IPS-NIHi7 (cell line): ENCODE results near the gene SI.
A peak's percentile ranks its signal among the peaks of the same experiment; 100 is the strongest.
"Not testable (repeated sequence)": the region's sequence is repeated elsewhere in the genome, so short reads cannot be mapped to it uniquely, and the experiment has no call there.

Source experiments
- DNase-seq: peaks from one replicate; pipeline ENCODE4 v3.0.0; 2012; ENCODE audit warnings: mixed read lengths; ENCODE audit errors: extremely low spot score

Gene SI

GRCh38 chr3:165078293-165078692 is at the start of gene SI:
Gene SI, minus strand, starts transcription at chr3:165078496. Its CDS starts 2,484 bp downstream, at chr3:165076012.
- DNase-seq, result no peak

DNA sequence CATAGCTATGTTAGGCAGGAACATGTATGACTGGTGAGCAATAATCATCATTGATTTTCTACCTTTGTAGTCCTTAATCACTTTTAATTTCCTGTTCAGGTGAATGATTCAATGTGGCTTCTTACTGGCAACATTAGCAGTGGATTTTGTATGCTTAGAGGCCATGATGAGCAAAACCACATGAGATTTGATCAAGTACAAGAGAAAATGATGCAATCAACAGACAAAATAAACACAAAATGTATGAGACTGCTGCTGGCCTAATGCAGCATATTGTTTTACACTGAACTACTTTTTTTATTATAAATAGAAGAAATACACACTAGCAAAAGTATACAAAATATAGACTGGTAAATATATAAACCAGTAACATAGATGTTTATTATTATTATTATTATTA is 47.5 kb upstream of the SI start:
- no peak for DNase-seq

DNA sequence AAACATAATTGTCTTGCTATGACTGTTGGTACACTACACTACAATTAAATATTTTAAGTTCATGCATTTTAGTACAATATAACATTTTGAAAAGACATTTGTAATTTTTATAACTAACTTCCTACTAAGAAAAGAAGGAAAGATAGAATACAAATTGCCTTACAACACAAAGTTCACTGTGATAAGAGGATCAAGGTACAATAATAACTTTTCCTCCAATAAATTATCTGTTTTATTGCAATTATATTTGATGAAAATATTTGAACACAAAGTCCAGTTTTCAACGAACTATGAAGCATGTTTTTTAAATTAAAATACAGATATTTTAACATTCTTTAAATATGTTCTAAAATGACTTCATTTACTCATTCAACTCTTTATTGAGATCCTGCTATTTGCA is 33.1 kb upstream of the SI start:
- no peak for DNase-seq

DNA sequence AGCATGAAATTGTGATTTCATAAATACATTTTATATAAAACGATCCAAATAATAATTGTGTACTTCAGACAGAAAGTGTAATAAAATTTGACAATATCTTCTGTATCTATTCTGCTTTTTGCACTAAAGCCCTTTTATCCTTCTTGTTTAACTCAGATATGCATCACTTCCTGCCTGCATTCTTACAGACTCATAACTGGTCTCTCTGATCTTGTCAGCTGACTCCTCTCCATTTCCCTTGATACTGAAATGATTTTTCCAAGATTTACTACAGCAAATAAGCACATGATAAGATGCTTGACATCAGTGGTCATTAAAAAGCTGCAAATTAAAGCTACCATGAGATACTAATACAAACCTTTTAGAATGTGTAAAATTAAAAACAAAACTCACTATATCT is 25.3 kb upstream of the SI start:
- no peak for DNase-seq

- DNase-seq, result no peak
Observed at GRCh38 chr3:165082650-165083049, 4.4 kb upstream of the SI start.

DNA sequence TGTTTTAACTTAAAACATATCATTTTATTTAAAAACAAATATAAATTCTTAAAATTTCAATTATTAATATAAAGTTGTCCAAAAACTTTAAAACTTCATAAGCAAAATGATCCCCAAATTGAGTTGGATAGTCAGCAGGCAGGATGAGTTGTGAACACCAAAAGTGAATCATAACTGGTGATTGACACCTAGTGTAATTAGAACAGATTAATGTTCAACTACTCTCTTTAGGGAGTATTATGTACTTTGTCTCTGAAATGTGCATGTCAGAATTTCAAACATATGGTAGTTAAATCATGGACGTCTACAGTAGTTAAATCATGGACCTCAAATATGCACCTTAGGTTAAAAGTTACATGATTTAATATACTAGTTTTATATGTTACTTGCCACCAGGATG is 2.9 kb upstream of the SI start:
- no peak for DNase-seq

DNA sequence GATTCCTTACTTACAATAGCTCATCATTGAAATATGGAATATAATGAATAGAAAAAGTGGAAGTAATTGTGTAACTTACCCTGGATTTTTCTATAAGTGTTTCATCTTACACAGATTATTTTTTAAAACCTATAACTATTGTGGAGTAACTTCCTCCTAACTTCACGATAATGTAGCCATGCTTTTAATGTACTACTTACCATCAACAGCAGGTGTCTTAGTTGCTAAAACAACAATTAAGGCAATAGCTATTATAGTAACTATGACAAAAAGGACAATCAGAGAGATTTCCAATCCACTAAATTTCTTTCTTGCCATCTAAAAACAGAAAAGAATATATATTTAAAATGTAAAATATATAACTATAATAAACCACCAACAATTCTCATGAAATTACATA is 2.6 kb downstream of the SI start:
- no peak for DNase-seq

GRCh38 chr3:165070682-165071081 is 7.6 kb downstream of the SI start:
- DNase-seq, result no peak

DNA sequence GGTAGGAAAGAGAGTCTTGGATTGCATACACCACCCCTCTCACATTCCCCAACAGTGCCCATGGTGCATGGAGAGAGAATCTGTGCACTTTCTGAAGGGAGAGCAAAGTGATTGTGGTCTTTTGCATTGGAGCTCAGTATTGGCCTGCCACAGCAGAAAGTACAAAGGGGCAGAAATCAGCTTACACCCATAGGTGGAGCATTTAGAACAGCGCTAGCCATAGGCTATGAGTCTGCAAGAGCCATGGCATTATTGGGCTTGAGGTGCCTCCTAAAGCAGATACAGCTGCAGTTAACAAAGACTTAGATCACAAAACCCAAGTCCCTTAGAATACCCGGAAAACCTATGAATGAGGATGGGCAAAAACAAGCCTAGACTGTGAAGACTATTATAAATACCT is 21.8 kb downstream of the SI start:
- peak; percentile 7 for DNase-seq

DNA sequence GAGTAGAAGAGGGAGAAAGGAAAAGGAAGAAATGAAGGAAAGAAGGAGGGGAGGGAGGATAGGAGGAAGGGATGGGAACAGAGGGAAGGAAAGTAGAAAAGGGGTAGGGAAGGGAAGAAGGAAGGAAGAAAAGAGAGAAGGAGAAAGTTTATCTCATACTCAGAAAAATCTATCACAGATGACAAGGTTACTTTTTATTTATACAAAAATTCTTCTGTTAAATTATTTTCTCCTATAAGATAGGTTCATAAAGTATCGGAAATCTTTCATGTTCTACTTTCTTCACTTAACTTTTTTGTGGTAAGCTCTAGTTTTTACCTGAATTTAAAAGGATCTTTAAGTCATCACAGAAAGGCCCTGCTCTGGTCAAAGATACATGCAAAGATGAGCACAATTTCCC is 38.1 kb downstream of the SI start:
- no peak for DNase-seq

DNA sequence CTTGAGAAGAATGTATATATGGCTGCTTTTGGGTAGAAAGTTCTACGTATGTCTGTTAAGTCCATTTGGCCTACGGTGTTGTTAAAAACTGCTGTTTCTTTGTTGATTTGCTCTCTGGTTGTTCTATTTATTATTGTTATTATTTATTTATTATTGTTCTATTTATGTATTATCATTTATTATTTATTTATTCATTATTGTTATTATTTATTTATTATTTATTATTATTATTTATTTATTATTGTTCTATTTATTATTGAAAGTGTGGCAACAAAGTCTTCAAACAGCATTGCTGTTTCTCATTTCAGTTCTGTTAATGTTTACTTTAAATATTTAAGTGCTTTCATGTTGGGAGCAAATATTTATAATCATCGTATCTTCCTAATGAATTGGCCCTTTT is 66.7 kb downstream of the SI start:
- no peak for DNase-seq

DNA sequence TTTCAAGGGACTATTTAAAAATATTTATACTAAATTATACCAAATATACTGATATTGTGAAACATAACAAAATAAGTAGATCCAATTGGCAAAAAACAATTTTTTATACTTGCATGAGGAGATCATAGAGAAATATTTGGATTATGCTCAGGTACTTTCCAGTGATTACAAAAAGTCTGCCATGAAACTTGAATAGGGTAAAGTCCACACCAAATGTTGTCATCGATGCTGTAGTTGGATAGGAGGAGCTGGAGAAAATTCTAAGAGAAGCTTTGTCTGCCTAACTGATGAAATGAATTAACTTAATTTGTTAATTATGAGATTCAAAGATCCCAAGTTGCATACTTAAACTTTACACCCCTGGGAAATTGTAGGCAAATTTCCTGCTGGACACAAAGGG is 93.3 kb downstream of the SI start:
- DNase-seq, result no peak

DNA sequence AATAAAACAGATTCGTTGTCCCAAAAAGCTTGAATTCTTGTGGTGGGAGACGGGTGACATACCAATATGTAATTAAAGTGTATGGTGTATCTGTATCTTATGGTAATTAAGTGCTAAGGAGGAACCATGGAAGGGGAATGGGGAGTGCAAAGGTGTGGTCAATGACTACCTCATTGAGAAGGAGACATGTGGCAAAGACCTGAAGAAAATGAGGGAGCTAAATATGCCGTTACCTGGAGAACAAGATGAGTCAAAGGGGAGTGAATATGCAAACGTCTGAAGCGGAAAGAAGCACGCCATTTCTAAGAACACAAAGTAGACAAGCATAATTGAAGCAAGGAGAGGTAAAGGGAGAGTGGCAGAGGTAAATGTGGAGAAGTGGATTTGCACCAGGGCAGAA is 115.7 kb downstream of the SI start:
- DNase-seq, result no peak

GRCh38 chr3:164952966-164953365 is 125.3 kb downstream of the SI start:
- DNase-seq, result no peak

DNA sequence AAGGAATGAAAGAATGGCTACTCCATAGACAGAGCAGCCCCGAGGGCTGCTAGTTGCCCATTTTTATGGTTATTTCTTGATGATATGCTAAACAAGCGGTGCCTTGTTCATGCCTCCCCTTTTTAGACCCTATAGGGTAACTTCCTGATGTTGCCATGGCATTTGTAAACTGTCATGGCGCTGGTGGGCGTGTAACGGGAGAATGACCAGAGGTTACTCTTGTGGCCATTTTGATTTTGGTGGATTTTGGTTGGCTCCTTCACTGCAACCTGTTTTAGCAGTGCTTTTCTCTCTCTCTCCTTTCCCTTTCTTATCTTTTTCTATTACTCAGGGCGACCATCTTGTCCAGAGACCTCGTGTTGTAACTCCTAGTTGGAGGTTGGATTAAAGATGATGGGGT is 126.9 kb downstream of the SI start:
- DNase-seq, result not testable (repeated sequence)

- no peak for DNase-seq
Observed at GRCh38 chr3:164940745-164941144, 137.6 kb downstream of the SI start.

DNA sequence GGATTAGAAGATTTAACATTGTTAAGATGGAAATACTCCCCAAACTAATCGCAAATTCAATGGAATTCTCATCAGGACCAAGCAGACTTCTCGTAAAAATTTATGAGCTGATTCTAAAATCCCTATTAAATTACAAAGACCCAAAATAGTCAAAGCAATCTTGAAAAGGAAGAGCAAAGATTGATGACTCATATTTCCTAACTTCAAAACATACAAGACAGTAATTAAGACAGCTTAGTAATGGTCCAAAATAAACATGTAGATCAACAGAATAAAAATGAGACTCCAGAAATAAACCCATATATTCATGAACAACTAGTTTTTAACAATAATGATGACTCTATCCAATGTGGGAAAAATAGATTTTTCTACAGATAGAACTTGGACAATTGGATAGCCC is 148.7 kb downstream of the SI start:
- DNase-seq, result no peak
